Right lobe of liver (tissue), 6 donors: ENCODE measurements around the gene CUEDC1. TPM values are rescaled to one million over a fixed set of nuclear protein-coding genes. Genes with fewer than 3 reads are reported as not detected.
A peak's percentile ranks its signal among the peaks of the same experiment; 100 is the strongest.

Source experiments
- ATAC-seq, 4 donors: fragments of 200-7000 bp; cut with Tn5 transposase; one replicate each; pipeline ENCODE4 v1.9.1; 2020; ENCODE audit warnings: mild to moderate bottlenecking in 4 of 4, moderate library complexity in 4 of 4
- DNase-seq, 3 donors: peaks; one replicate each; pipeline ENCODE4 v3.0.0-alpha.2; 2020
- H3K27ac ChIP-seq, 3 donors: fragments of 200-600 bp; one replicate each; pipeline ENCODE4 v1.8.0; 2022
- H3K27me3 ChIP-seq, 2 donors: fragments of 200-600 bp; one replicate each; pipeline ENCODE4 v1.8.0; 2022
- H3K36me3 ChIP-seq, 4 donors: fragments of 200-600 bp; sonication (generic) in 1 of 4; one replicate each; pipeline versions ENCODE4 v1.5.1 to v1.8.0; 2017 to 2022; ENCODE audit warnings: control low read depth in 1 of 4
- H3K4me1 ChIP-seq, 4 donors: fragments of 200-600 bp; sonication (generic) in 1 of 4; one replicate each; pipeline versions ENCODE4 v1.5.1 to v1.8.0; 2017 to 2022; ENCODE audit warnings: control low read depth in 1 of 4
- H3K4me3 ChIP-seq, 3 donors: fragments of 200-600 bp; one replicate each; pipeline ENCODE4 v1.8.0; 2022
- H3K9me3 ChIP-seq, 4 donors: fragments of 200-600 bp; sonication (generic) in 1 of 4; one replicate each; pipeline versions ENCODE4 v1.5.1 to v1.8.0; 2017 to 2022; ENCODE audit warnings: control low read depth in 1 of 4
- CTCF ChIP-seq, 4 donors: fragments of 200-600 bp in 3 of 4; fragments of 450-650 bp in 1 of 4; IDR thresholded peaks; one replicate each; pipeline versions ENCODE4 v1.5.1 to v1.8.0; 2016 to 2022; ENCODE audit warnings: antibody characterized with exemption in 4 of 4, mild to moderate bottlenecking in 2 of 4
- POLR2A ChIP-seq: fragments of 450-650 bp; IDR thresholded peaks from one replicate; pipeline ENCODE4 v1.6.1; 2017; ENCODE audit warnings: antibody characterized with exemption, mild to moderate bottlenecking
- WGBS: methylation state at CpG from one replicate; pipeline ENCODE4 v1.1.6; 2018; ENCODE audit warnings: low coverage, low lambda C conversion rate; ENCODE audit not compliant: insufficient coverage; ENCODE audit errors: missing lambda C conversion rate; 5-methylcytosine and 5-hydroxymethylcytosine counted together
- intact Hi-C, 2 donors: fragments of 100-400 bp; cut with DNase I; formaldehyde crosslinking; loops; one replicate each; pipeline versions ENCODE4 v1.11.2 to v1.14.1; 2022
- total RNA-seq, 6 experiments: library from RNA; depleted of rRNA in 2 of 6; stranded (reverse); fragments of >200 nt in 2 of 6; fragmentation: NEBNext Ultra II Directional in 3 of 6; extraction: Animal tissue kit (Norgen Biotek cat#: 25700) in 3 of 6; gene quantifications; one replicate each; pipeline versions ENCODE4 v1.1.0 to v1.2.4, GENCODE V29; 2016 to 2023
- donor health status: DM: no; HTN: yes; CAD: no.
- donor health status: DM: no; HTN: no; CAD: no.
- donor health status: DM: no; HTN: no; CAD: no.
- donor health status: DM: no; HTN: yes; CAD: no.
- donor health status: DM: no; HTN: yes; CAD: no.

Gene CUEDC1
- total RNA-seq, 6 experiments from 2014 or later = 4.0 to 8.5 (median 5.5) TPM

- H3K36me3 ChIP-seq = no peaks in the 10 kb centered on the region
- WGBS = 34% methylated on average over 3 of the region's 6 CpGs
- H3K4me1 ChIP-seq = peaks cover 0 to 31% (median 3%) of the 10 kb centered on the region in 4 donors
- no peaks in the 10 kb centered on the region for H3K27me3 ChIP-seq
- ATAC-seq (peak; percentile 58 to 73 (median 70)), DNase-seq (peak in 2 of 3 donors; percentile 47 to 78)
- intact Hi-C loops = no loop called here
- H3K27ac ChIP-seq = peak overlapping the region in 2 of 3 donors; percentile 1 to 55
- H3K4me3 ChIP-seq = no peak overlapping the region
- no peak for TF ChIP-seq POLR2A
- TF ChIP-seq CTCF (IDR thresholded peaks at IDR 0.05) = no peak
- H3K9me3 ChIP-seq = no peaks in the 10 kb centered on the region
Observed at GRCh38 chr17:57900991-57901743, 54.0 kb downstream of the CUEDC1 start.

GRCh38 chr17:57899822-57900221, 55.4 kb downstream of the CUEDC1 start:
- intact Hi-C loops = loop anchor here in 1 of 2 donors (10.0 kb wide), 1 partner anchor 85 kb away; the partner anchor contains the start of gene VEZF1
- Histone ChIP-seq H3K27me3 (no peaks in the 10 kb centered on the region), H3K4me1 (peaks cover 0 to 31% (median 3%) of the 10 kb centered on the region in 4 donors), H3K9me3 (no peaks in the 10 kb centered on the region), H3K36me3 (no peaks in the 10 kb centered on the region), H3K27ac (peak overlapping the region in 1 of 3 donors; percentile 33), H3K4me3 (no peak overlapping the region)
- WGBS = 94% methylated on average over 2 of the region's 4 CpGs
- ATAC-seq (peak; percentile 30 to 37 (median 35)), DNase-seq (peak in 1 of 3 donors; percentile 55)
- TF ChIP-seq CTCF (IDR thresholded peaks at IDR 0.05) (no peak), POLR2A (no peak)

GRCh38 chr17:57899391-57899790, 55.8 kb downstream of the CUEDC1 start:
- ATAC-seq = no peak
- peak overlapping the region in 1 of 3 donors; percentile 10 for H3K27ac ChIP-seq
- no peak for DNase-seq

More at GRCh38 chr17:57899391-57899790, 55.8 kb downstream of the CUEDC1 start:
- H3K36me3 ChIP-seq = no peaks in the 10 kb centered on the region
- peaks cover 0 to 31% (median 3%) of the 10 kb centered on the region in 4 donors for H3K4me1 ChIP-seq
- no peaks in the 10 kb centered on the region for H3K27me3 ChIP-seq
- WGBS = 65% methylated on average over 4 of the region's 8 CpGs
- intact Hi-C loops = loop anchor here in 1 of 2 donors (10.0 kb wide), 1 partner anchor 85 kb away; the partner anchor contains the start of gene VEZF1
- H3K4me3 ChIP-seq = no peak overlapping the region
- TF ChIP-seq POLR2A (no peak), CTCF (IDR thresholded peaks at IDR 0.05) (no peak)
- H3K9me3 ChIP-seq = no peaks in the 10 kb centered on the region
